ENCODE data around the gene CFAP65. TPM values are rescaled to one million over a fixed set of nuclear protein-coding genes. Genes with fewer than 3 reads are reported as not detected.

CFAP65 gene
- total RNA-seq, 4 donors from 2014 or later: not detected

DNA sequence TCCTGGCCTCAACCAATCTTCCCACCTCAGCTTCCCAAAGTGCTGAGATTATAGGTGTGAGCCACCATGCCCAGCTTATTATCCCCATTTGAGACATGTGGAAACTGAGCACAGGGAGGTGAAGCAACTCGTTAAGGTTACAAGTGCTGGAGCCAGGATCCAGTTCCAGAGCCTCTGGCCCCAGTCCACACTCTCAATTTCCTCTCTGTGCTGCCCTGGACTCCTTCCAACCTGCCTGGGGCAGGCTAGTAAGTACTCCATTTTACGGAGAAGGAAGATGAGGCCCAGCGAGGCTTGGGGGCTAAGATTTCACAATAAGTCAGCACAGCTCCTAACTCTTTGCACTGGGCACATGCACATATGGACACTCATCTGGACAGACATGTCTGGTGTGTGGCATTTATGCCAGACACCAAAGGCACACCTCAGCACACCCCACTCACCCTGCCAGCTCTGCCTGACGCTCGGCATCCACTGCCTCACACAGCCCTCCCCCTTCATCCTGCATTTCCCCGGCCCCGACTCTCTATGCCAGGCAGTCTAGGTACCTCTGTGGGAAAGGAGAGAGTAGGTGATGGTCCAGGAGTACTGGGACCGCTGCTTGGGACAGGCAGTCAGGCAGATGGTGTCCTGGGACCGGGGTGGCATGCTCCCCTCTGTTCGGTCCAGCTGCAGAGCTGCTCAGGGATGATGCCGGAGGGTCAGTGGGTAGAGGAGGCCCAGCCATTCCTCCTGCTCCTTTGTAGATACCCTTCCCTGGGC is 20.5 kb downstream of the CFAP65 start:
- Histone ChIP-seq H3K27ac (replicated peaks in 1 of 4) (no peak overlapping the region), H3K9me3 (no peaks in the 10 kb centered on the region), H3K4me3 (no peak overlapping the region), H3K27me3 (peaks cover 0 to 52% (median 0%) of the 10 kb centered on the region in 4 donors), H3K36me3 (no peaks in the 10 kb centered on the region), H3K4me1 (no peaks in the 10 kb centered on the region)
- DNase-seq (ENCODE audit: extremely low spot score): no peak
- intact Hi-C loops (cut with DNase I): no loop called here
- TF ChIP-seq POLR2A (IDR thresholded peaks at IDR 0.05; ENCODE audit: low read depth): no peak
- TF ChIP-seq EP300 (IDR thresholded peaks at IDR 0.05): no peak
- no peak for TF ChIP-seq POLR2AphosphoS5 (IDR thresholded peaks at IDR 0.05)
- TF ChIP-seq, protein P1, sequence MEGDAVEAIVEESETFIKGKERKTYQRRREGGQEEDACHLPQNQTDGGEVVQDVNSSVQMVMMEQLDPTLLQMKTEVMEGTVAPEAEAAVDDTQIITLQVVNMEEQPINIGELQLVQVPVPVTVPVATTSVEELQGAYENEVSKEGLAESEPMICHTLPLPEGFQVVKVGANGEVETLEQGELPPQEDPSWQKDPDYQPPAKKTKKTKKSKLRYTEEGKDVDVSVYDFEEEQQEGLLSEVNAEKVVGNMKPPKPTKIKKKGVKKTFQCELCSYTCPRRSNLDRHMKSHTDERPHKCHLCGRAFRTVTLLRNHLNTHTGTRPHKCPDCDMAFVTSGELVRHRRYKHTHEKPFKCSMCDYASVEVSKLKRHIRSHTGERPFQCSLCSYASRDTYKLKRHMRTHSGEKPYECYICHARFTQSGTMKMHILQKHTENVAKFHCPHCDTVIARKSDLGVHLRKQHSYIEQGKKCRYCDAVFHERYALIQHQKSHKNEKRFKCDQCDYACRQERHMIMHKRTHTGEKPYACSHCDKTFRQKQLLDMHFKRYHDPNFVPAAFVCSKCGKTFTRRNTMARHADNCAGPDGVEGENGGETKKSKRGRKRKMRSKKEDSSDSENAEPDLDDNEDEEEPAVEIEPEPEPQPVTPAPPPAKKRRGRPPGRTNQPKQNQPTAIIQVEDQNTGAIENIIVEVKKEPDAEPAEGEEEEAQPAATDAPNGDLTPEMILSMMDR (IDR thresholded peaks at IDR 0.05): no peak
- WGBS: 76% methylated on average over 10 of the region's 11 CpGs

DNA sequence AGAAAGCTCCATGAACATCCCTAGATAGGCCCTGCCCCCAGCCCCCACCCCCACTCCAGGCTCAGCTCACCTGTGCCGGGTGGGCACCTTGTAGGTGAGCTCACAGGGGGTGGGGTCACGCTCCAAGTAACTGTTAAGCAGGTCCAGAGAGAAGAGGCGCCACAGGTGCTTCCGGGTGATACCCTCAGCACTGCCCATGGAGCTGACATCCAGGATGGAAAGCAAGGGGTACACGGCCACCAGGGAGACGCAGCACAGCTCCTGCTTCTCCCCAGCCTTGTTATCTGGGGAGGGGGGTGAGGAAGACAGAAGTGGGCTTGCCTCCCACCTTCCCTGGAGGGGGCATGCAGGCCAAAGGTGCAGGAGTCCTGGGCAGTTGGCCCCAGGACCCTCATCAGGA is 21.9 kb downstream of the CFAP65 start:
- 81% methylated on average over 5 of the region's 6 CpGs for WGBS
- TF ChIP-seq POLR2AphosphoS5 (IDR thresholded peaks at IDR 0.05) (no peak), POLR2A (IDR thresholded peaks at IDR 0.05; ENCODE audit: low read depth) (no peak), EP300 (IDR thresholded peaks at IDR 0.05) (no peak)
- TF ChIP-seq, protein P1 (IDR thresholded peaks at IDR 0.05): no peak
- Histone ChIP-seq H3K9me3 (no peaks in the 10 kb centered on the region), H3K4me1 (no peaks in the 10 kb centered on the region), H3K36me3 (no peaks in the 10 kb centered on the region), H3K4me3 (no peak overlapping the region), H3K27ac (replicated peaks in 1 of 4) (no peak overlapping the region), H3K27me3 (peaks cover 0 to 49% (median 0%) of the 10 kb centered on the region in 4 donors)
- no peak for DNase-seq (ENCODE audit: extremely low spot score)
- intact Hi-C loops (cut with DNase I): no loop called here

DNA sequence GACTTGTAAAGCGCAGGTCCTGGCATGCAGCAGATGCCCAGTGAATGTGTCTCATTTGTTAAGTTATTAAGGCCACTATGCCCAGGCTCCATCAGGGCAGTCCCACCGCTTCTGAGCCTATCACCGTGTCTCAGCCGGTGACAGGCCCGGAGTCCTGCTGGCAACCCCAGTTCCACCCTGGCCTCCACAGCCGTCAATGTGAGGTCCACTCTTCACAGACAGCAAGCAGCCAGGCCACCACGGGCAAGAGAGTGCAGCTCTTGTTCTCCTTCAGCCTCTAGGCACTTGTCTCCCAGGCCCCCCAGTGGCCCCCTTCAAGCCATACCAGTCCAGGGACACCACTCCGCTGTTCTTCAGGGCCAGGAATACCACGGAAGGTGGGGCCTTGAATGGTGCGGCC is 22.6 kb downstream of the CFAP65 start:
- Histone ChIP-seq H3K4me3 (no peak overlapping the region), H3K27ac (replicated peaks in 1 of 4) (no peak overlapping the region), H3K36me3 (no peaks in the 10 kb centered on the region), H3K27me3 (peaks cover 0 to 47% (median 0%) of the 10 kb centered on the region in 4 donors), H3K4me1 (no peaks in the 10 kb centered on the region), H3K9me3 (no peaks in the 10 kb centered on the region)
- WGBS: 81% methylated on average over 10 of the region's 10 CpGs
- DNase-seq (ENCODE audit: extremely low spot score): no peak
- TF ChIP-seq POLR2AphosphoS5 (IDR thresholded peaks at IDR 0.05) (no peak), EP300 (IDR thresholded peaks at IDR 0.05) (no peak), POLR2A (IDR thresholded peaks at IDR 0.05; ENCODE audit: low read depth) (no peak)
- TF ChIP-seq, protein P1 (IDR thresholded peaks at IDR 0.05): no peak
- intact Hi-C loops (cut with DNase I): no loop called here

DNA sequence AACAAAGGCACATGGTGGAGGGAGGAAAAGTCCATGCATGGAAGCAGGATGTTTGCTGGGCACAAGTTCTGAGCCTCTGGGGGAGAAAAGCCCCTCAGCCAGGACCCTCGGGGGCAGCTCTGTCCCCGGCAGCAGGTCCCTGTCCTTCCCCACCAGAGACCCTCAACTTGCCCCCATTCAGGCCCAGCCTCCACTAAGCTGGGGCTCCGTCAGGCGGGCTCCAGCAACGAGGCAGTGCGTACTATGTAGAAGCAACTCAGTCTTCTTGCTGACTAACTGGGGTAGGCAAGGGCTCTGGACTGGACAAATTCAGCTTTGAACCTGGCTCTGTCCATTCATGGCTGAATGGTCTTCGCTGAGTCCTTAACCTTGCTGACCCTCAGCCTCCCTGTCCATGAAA is 23.0 kb downstream of the CFAP65 start:
- no peak overlapping the region for H3K4me3 ChIP-seq
- no peaks in the 10 kb centered on the region for H3K36me3 ChIP-seq
- H3K27me3 ChIP-seq: peaks cover 0 to 46% (median 0%) of the 10 kb centered on the region in 4 donors
- H3K9me3 ChIP-seq: no peaks in the 10 kb centered on the region
- DNase-seq (ENCODE audit: extremely low spot score): no peak
- no peaks in the 10 kb centered on the region for H3K4me1 ChIP-seq
- intact Hi-C loops (cut with DNase I): no loop called here
- H3K27ac ChIP-seq (replicated peaks in 1 of 4): no peak overlapping the region
- TF ChIP-seq EP300 (IDR thresholded peaks at IDR 0.05) (no peak), POLR2A (IDR thresholded peaks at IDR 0.05; ENCODE audit: low read depth) (no peak), POLR2AphosphoS5 (IDR thresholded peaks at IDR 0.05) (no peak)
- TF ChIP-seq, protein P1 (IDR thresholded peaks at IDR 0.05): no peak
- WGBS: 66% methylated on average over 5 of the region's 7 CpGs
